HEK293 (cell line): ENCODE measurements around the gene FXYD3.

Source experiments
- CTCF ChIA-PET: fragments of 350-600 bp; formaldehyde crosslinking; extraction: SDS; loops from one replicate; lab custom pipeline; 2021; ENCODE audit warnings: antibody characterized with exemption; lab: Yijun Ruan, JAX
- POLR2A ChIA-PET: fragments of 300-600 bp; formaldehyde crosslinking; extraction: SDS; loops from one replicate; lab custom pipeline; 2020; ENCODE audit warnings: antibody characterized with exemption, inconsistent platforms; lab: Yijun Ruan, JAX
- H3K27ac ChIP-seq: fragments of 200-500 bp; sonication (Bioruptor generic); 2 replicates; pipeline ENCODE4 v1.5.1; 2014; ENCODE audit warnings: low read depth, low read length, control low read depth, inconsistent platforms; ENCODE audit errors: extremely low read depth
- H3K36me3 ChIP-seq, 2 experiments: fragments of 200-500 bp in 1 of 2; sonication (Bioruptor generic) in 1 of 2; 1 replicate in 1 of 2; 2 replicates in 1 of 2; pipeline ENCODE4 v1.5.1; 2014 to 2017; ENCODE audit warnings: inconsistent platforms in 2 of 2, low read length in 2 of 2; ENCODE audit not compliant: control insufficient read depth in 2 of 2, insufficient read depth in 1 of 2
- H3K4me1 ChIP-seq: fragments of 200-500 bp; sonication (Bioruptor generic); 2 replicates; pipeline ENCODE4 v1.5.1; 2014; ENCODE audit warnings: mild to moderate bottlenecking, low read length, inconsistent platforms; ENCODE audit not compliant: control insufficient read depth, insufficient read depth
- H3K4me3 ChIP-seq: 2 replicates; pipeline ENCODE4 v1.5.1; 2011; ENCODE audit warnings: low read depth, mild to moderate bottlenecking, control low read depth, low read length, moderate library complexity
- H3K9me3 ChIP-seq: fragments of 200-500 bp; sonication (Bioruptor generic); 2 replicates; pipeline ENCODE4 v1.5.1; 2014; ENCODE audit warnings: low read depth, low read length, inconsistent platforms; ENCODE audit not compliant: control insufficient read depth, insufficient read depth
- BCL11B ChIP-seq: fragments of 450-650 bp; formaldehyde crosslinking; IDR thresholded peaks from 2 replicates; pipeline ENCODE4 v1.5.1; 2016; ENCODE audit warnings: low read depth, missing biosample characterization, missing genetic modification characterization
- BCL6B ChIP-seq: fragments of 450-650 bp; formaldehyde crosslinking; IDR thresholded peaks from 2 replicates; pipeline ENCODE4 v1.5.1; 2017; ENCODE audit warnings: missing biosample characterization, missing genetic modification characterization
- MYNN ChIP-seq: fragments of 450-650 bp; formaldehyde crosslinking; IDR thresholded peaks from 2 replicates; pipeline ENCODE4 v1.5.1; 2016; ENCODE audit warnings: missing biosample characterization, missing genetic modification characterization, borderline replicate concordance
- REST ChIP-seq: fragments of 450-650 bp; formaldehyde crosslinking; IDR thresholded peaks from 2 replicates; pipeline ENCODE4 v1.5.1; 2016; ENCODE audit warnings: missing biosample characterization, missing genetic modification characterization
- ZBTB17 ChIP-seq: fragments of 450-650 bp; formaldehyde crosslinking; IDR thresholded peaks from 2 replicates; pipeline ENCODE4 v1.5.1; 2016; ENCODE audit warnings: missing biosample characterization, missing genetic modification characterization
- ZNF10 ChIP-seq: fragments of 450-650 bp; formaldehyde crosslinking; IDR thresholded peaks from 2 replicates; pipeline ENCODE4 v1.5.1; 2017; ENCODE audit warnings: missing biosample characterization, missing genetic modification characterization
- ZNF112 ChIP-seq: fragments of 450-650 bp; formaldehyde crosslinking; IDR thresholded peaks from 2 replicates; pipeline ENCODE4 v1.5.0; 2017; ENCODE audit warnings: missing biosample characterization, missing genetic modification characterization
- ZNF155 ChIP-seq: fragments of 450-650 bp; formaldehyde crosslinking; IDR thresholded peaks from 2 replicates; pipeline ENCODE4 v1.5.1; 2016; ENCODE audit warnings: missing biosample characterization, missing genetic modification characterization
- ZNF19 ChIP-seq: fragments of 450-650 bp; formaldehyde crosslinking; IDR thresholded peaks from 2 replicates; pipeline ENCODE4; 2016; ENCODE audit warnings: missing biosample characterization, missing genetic modification characterization, low read depth
- ZNF221 ChIP-seq: fragments of 450-650 bp; formaldehyde crosslinking; IDR thresholded peaks from 2 replicates; pipeline ENCODE4 v1.5.1; 2017; ENCODE audit warnings: missing biosample characterization, missing genetic modification characterization, borderline replicate concordance
- ZNF26 ChIP-seq: fragments of 450-650 bp; formaldehyde crosslinking; IDR thresholded peaks from 2 replicates; pipeline ENCODE4 v1.5.1; 2016; ENCODE audit warnings: missing biosample characterization, missing genetic modification characterization
- ZNF266 ChIP-seq: fragments of 450-650 bp; formaldehyde crosslinking; IDR thresholded peaks from 2 replicates; pipeline ENCODE4 v1.5.1; 2016; ENCODE audit warnings: missing biosample characterization, missing genetic modification characterization, low read depth
- ZNF366 ChIP-seq: fragments of 450-650 bp; formaldehyde crosslinking; conservative IDR thresholded peaks from 2 replicates; pipeline ENCODE4 v1.5.1; 2016; ENCODE audit warnings: missing biosample characterization, missing genetic modification characterization
- ZNF398 ChIP-seq: fragments of 450-650 bp; formaldehyde crosslinking; IDR thresholded peaks from 2 replicates; pipeline ENCODE4 v1.5.1; 2017; ENCODE audit warnings: missing biosample characterization, missing genetic modification characterization
- ZNF664 ChIP-seq: fragments of 450-650 bp; formaldehyde crosslinking; IDR thresholded peaks from 2 replicates; pipeline ENCODE4 v1.5.1; 2016; ENCODE audit warnings: missing biosample characterization, missing genetic modification characterization
- ZNF747 ChIP-seq: fragments of 450-650 bp; formaldehyde crosslinking; IDR thresholded peaks from 2 replicates; pipeline ENCODE4 v1.5.1; 2016; ENCODE audit warnings: missing biosample characterization, missing genetic modification characterization
- ZNF768 ChIP-seq: fragments of 450-650 bp; formaldehyde crosslinking; IDR thresholded peaks from 2 replicates; pipeline ENCODE4 v1.5.1; 2018; ENCODE audit warnings: missing biosample characterization, mild to moderate bottlenecking, missing genetic modification characterization
- ZNF776 ChIP-seq: fragments of 450-650 bp; formaldehyde crosslinking; IDR thresholded peaks from 2 replicates; pipeline ENCODE4 v1.5.0; 2017; ENCODE audit warnings: missing biosample characterization, missing genetic modification characterization, borderline replicate concordance
- ZSCAN18 ChIP-seq: fragments of 450-650 bp; formaldehyde crosslinking; IDR thresholded peaks from 2 replicates; pipeline ENCODE4 v1.5.1; 2016; ENCODE audit warnings: missing biosample characterization, missing genetic modification characterization
- ZXDB ChIP-seq: fragments of 450-650 bp; formaldehyde crosslinking; IDR thresholded peaks from 2 replicates; pipeline ENCODE4 v1.5.1; 2016; ENCODE audit warnings: missing biosample characterization, missing genetic modification characterization

Gene FXYD3

GRCh38 chr19:35090506-35091214 lies 25.0 kb upstream of the FXYD3 start (continued):
- TF ChIP-seq ZNF155 (tag by site-specific recombination) (no peak), REST (tag by site-specific recombination) (peak; percentile 17; the same call in 1 of the 2 replicates), MYNN (tag by site-specific recombination) (no peak)

GRCh38 chr19:35093430-35093829 lies 22.2 kb upstream of the FXYD3 start:
- CTCF ChIA-PET: interaction anchor here (0.6 to 4.9 kb wide), 13 partner anchors 10 to 367 kb away, joined by 3 to 87 read pairs (median 5); partner anchors contain the start of gene LGI4
- Histone ChIP-seq H3K27ac (no peak overlapping the region), H3K4me3 (no peak overlapping the region)
- POLR2A ChIA-PET: no interaction called here
- no peak for TF ChIP-seq ZNF26 (tag by site-specific recombination)
- TF ChIP-seq ZNF776 (tag by site-specific recombination): no peak
- no peak for TF ChIP-seq ZNF747
- no peak for TF ChIP-seq ZXDB (tag by site-specific recombination)
- TF ChIP-seq ZNF19 (tag by site-specific recombination): no peak
- TF ChIP-seq BCL11B (tag by site-specific recombination): no peak
- no peak for TF ChIP-seq ZNF266 (tag by site-specific recombination)
- no peak for TF ChIP-seq BCL6B (tag by site-specific recombination)
- no peak for TF ChIP-seq ZNF221 (tag by site-specific recombination)
- TF ChIP-seq, all 188 proteins: peak for 0
- peaks cover 7% of the 10 kb centered on the region for H3K4me1 ChIP-seq
- no peaks in the 10 kb centered on the region for H3K9me3 ChIP-seq
- H3K36me3 ChIP-seq: no peaks in the 10 kb centered on the region; a peak in 1 of 3 replicates

GRCh38 chr19:35093941-35094647 lies 21.5 kb upstream of the FXYD3 start:
- ChIA-PET CTCF (interaction anchor here (1.3 to 4.9 kb wide), 8 partner anchors 20 to 121 kb away, joined by 4 to 87 read pairs (median 7); partner anchors contain the start of gene LGI4), POLR2A (no interaction called here)
- peaks cover 7% of the 10 kb centered on the region for H3K4me1 ChIP-seq
- no peaks in the 10 kb centered on the region for H3K9me3 ChIP-seq
- no peaks in the 10 kb centered on the region; a peak in 1 of 3 replicates for H3K36me3 ChIP-seq
- H3K4me3 ChIP-seq: no peak overlapping the region
- TF ChIP-seq ZNF768 (tag by site-specific recombination) (no peak), ZNF112 (tag by site-specific recombination) (no peak), ZBTB17 (peak; percentile 100), ZNF10 (tag by site-specific recombination) (no peak), ZSCAN18 (0 out of 2 replicates have a peak, but pooled peaks have one; percentile 32), ZNF664 (tag by site-specific recombination) (peak; percentile 8; the same call in 1 of the 2 replicates), ZNF398 (tag by site-specific recombination) (no peak), ZNF366 (tag by site-specific recombination) (peak; percentile 100)
- H3K27ac ChIP-seq: no peak overlapping the region
